DMS 273 (cell line): ENCODE measurements around the gene FGF10.

ENCODE experiments used
- DNase-seq: peaks from one replicate; lab custom pipeline; 2025; ENCODE audit not compliant: unreplicated experiment; lab: John Stamatoyannopoulos, UW

FGF10 gene

GRCh38 chr5:44260793-44261192 is 128.4 kb downstream of the FGF10 start:
- no peak for DNase-seq

GRCh38 chr5:44257653-44258365 is 131.4 kb downstream of the FGF10 start:
- DNase-seq = no peak

- DNase-seq = no peak
Observed at GRCh38 chr5:44257221-44257620, 132.0 kb downstream of the FGF10 start.
